Endothelial cell (in vitro differentiated cells): ENCODE data around the gene LINC00632. TPM values are rescaled to one million over a fixed set of nuclear protein-coding genes. Genes with fewer than 3 reads are reported as not detected.

Experiments used
- DNase-seq: peaks from one replicate; pipeline ENCODE4 v3.0.0; 2021; ENCODE audit warnings: low spot score
- H3K27ac Mint-ChIP-seq: one replicate; pipeline ENCODE4 v1.8.0; 2021; ENCODE audit warnings: mixed read lengths, inconsistent platforms; ENCODE audit not compliant: unreplicated experiment
- H3K27me3 Mint-ChIP-seq: one replicate; pipeline ENCODE4 v1.8.0; 2021; ENCODE audit warnings: mild to moderate bottlenecking, moderate library complexity, mixed read lengths, inconsistent platforms; ENCODE audit not compliant: unreplicated experiment
- H3K36me3 Mint-ChIP-seq: one replicate; pipeline ENCODE4 v1.8.0; 2021; ENCODE audit warnings: mild to moderate bottlenecking, low read depth, mixed read lengths, inconsistent platforms; ENCODE audit not compliant: unreplicated experiment
- H3K4me1 Mint-ChIP-seq: one replicate; pipeline ENCODE4 v1.8.0; 2021; ENCODE audit warnings: mild to moderate bottlenecking, mixed read lengths, inconsistent platforms; ENCODE audit not compliant: unreplicated experiment
- H3K4me3 Mint-ChIP-seq: one replicate; pipeline ENCODE4 v1.8.0; 2021; ENCODE audit warnings: mild to moderate bottlenecking, mixed read lengths, inconsistent platforms; ENCODE audit not compliant: unreplicated experiment
- H3K9me3 Mint-ChIP-seq: one replicate; pipeline ENCODE4 v1.8.0; 2021; ENCODE audit warnings: mixed read lengths, inconsistent platforms; ENCODE audit not compliant: unreplicated experiment
- total RNA-seq: library from RNA; stranded (reverse); fragmentation: NEBNext Ultra II Directional; extraction: Animal tissue kit (Norgen Biotek cat#: 25700); gene quantifications from one replicate; pipeline ENCODE4 v1.2.1, GENCODE V29; 2021; ENCODE audit not compliant: unreplicated experiment
- TF ChIP-seq, protein P1 (sequence below): fragments of 200-600 bp; sonication (generic); IDR thresholded peaks from one replicate; pipeline ENCODE4 v1.5.0; 2021; ENCODE audit warnings: antibody characterized with exemption; ENCODE audit not compliant: unreplicated experiment

The LINC00632 gene
- total RNA-seq, 1 donor from 2014 or later = 142 TPM

DNA sequence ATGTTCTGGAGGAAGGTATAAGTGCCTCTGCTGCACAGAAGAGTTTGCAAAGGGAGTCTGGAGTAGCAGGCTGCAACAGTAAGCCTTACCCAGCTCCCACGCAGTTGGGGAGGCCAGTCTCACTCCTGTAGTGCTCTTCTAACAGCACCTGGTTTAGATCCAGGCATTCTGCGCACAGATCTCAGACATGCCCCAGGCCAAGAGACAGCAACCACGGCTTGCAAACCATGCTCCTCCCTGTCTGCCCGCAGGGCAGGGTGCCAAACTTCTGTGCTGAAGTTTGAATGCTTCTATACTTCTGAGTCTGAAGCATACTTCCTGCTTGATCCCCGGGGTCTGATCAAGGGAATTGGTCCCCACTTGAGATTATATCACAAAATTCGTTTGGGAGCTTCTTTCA is 106.3 kb downstream of the LINC00632 start:
- Mint-ChIP-seq H3K9me3 (no peaks in the 10 kb centered on the region), H3K4me1 (peaks cover 2% of the 10 kb centered on the region)

GRCh38 chrX:140817943-140818342 is 108.4 kb downstream of the LINC00632 start:
- no peak overlapping the region for H3K27ac Mint-ChIP-seq
- peaks cover 4% of the 10 kb centered on the region for H3K4me1 Mint-ChIP-seq
- no peaks in the 10 kb centered on the region for H3K36me3 Mint-ChIP-seq
- TF ChIP-seq, protein P1, sequence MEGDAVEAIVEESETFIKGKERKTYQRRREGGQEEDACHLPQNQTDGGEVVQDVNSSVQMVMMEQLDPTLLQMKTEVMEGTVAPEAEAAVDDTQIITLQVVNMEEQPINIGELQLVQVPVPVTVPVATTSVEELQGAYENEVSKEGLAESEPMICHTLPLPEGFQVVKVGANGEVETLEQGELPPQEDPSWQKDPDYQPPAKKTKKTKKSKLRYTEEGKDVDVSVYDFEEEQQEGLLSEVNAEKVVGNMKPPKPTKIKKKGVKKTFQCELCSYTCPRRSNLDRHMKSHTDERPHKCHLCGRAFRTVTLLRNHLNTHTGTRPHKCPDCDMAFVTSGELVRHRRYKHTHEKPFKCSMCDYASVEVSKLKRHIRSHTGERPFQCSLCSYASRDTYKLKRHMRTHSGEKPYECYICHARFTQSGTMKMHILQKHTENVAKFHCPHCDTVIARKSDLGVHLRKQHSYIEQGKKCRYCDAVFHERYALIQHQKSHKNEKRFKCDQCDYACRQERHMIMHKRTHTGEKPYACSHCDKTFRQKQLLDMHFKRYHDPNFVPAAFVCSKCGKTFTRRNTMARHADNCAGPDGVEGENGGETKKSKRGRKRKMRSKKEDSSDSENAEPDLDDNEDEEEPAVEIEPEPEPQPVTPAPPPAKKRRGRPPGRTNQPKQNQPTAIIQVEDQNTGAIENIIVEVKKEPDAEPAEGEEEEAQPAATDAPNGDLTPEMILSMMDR = peak; percentile 64
- peak; percentile 9 for DNase-seq
- H3K4me3 Mint-ChIP-seq = no peak overlapping the region
- no peaks in the 10 kb centered on the region for H3K27me3 Mint-ChIP-seq
- no peaks in the 10 kb centered on the region for H3K9me3 Mint-ChIP-seq

More for the DNA sequence above, 106.3 kb downstream of the LINC00632 start:
- Mint-ChIP-seq H3K27ac (no peak overlapping the region), H3K4me3 (no peak overlapping the region), H3K36me3 (no peaks in the 10 kb centered on the region), H3K27me3 (peaks cover 1% of the 10 kb centered on the region)
- DNase-seq = no peak
- TF ChIP-seq, protein P1 = no peak

- Mint-ChIP-seq H3K27me3 (no peaks in the 10 kb centered on the region), H3K36me3 (no peaks in the 10 kb centered on the region), H3K27ac (peak overlapping the region; percentile 3), H3K4me3 (no peak overlapping the region), H3K4me1 (peaks cover 4% of the 10 kb centered on the region), H3K9me3 (no peaks in the 10 kb centered on the region)
- TF ChIP-seq, protein P1 = no peak
- no peak for DNase-seq
Observed at GRCh38 chrX:140821280-140821679, 111.7 kb downstream of the LINC00632 start.

- TF ChIP-seq, protein P1 = no peak
- H3K4me3 Mint-ChIP-seq = no peak overlapping the region
- H3K9me3 Mint-ChIP-seq = no peaks in the 10 kb centered on the region
- H3K36me3 Mint-ChIP-seq = no peaks in the 10 kb centered on the region
- H3K27ac Mint-ChIP-seq = no peak overlapping the region
- peaks cover 4% of the 10 kb centered on the region for H3K4me1 Mint-ChIP-seq
- no peaks in the 10 kb centered on the region for H3K27me3 Mint-ChIP-seq
- no peak for DNase-seq
Observed at GRCh38 chrX:140822184-140822583, 112.6 kb downstream of the LINC00632 start.

- Mint-ChIP-seq H3K9me3 (no peaks in the 10 kb centered on the region), H3K36me3 (no peaks in the 10 kb centered on the region), H3K27ac (no peak overlapping the region), H3K4me3 (no peak overlapping the region), H3K27me3 (no peaks in the 10 kb centered on the region), H3K4me1 (peaks cover 4% of the 10 kb centered on the region)
- no peak for DNase-seq
- TF ChIP-seq, protein P1 = no peak
Observed at GRCh38 chrX:140822861-140823260, 113.3 kb downstream of the LINC00632 start.
